Pancreas (tissue), 10 donors: ENCODE measurements around the gene BCAN. TPM values are rescaled to one million over a fixed set of nuclear protein-coding genes. Genes with fewer than 3 reads are reported as not detected.
"Not testable (repeated sequence)": the region's sequence is repeated elsewhere in the genome, so short reads cannot be mapped to it uniquely, and the experiment has no call there.

ENCODE experiments used
- ATAC-seq, 4 donors: fragments of 200-7000 bp; cut with Tn5 transposase; one replicate each; pipeline versions ENCODE4 v1.8.0 to v1.9.1; 2020; ENCODE audit warnings: mild to moderate bottlenecking in 4 of 4, moderate library complexity in 4 of 4
- DNase-seq, 6 donors: peaks; one replicate each; pipeline ENCODE4 v3.0.0-alpha.2; 2020
- FAIRE-seq: peaks from 2 replicates; lab custom pipeline; 2012; peaks lifted over from hg19 to GRCh38; lab: Jason Lieb, UNC
- H3K27ac ChIP-seq, 4 donors: fragments of 200-600 bp; sonication (generic); 1 replicate in 3 of 4; 2 replicates in 1 of 4; pipeline versions ENCODE4 v1.5.0 to v1.8.0; 2020
- H3K27me3 ChIP-seq, 4 donors: fragments of 200-600 bp; one replicate each; pipeline ENCODE4 v1.8.0; 2021
- H3K36me3 ChIP-seq, 3 donors: fragments of 200-600 bp; sonication (generic) in 1 of 3; one replicate each; pipeline versions ENCODE4 v1.5.0 to v1.8.0; 2020 to 2021
- H3K4me1 ChIP-seq, 3 donors: fragments of 200-600 bp; one replicate each; pipeline ENCODE4 v1.8.0; 2021
- H3K4me3 ChIP-seq, 4 donors: fragments of 200-600 bp; sonication (generic) in 2 of 4; one replicate each; pipeline versions ENCODE4 v1.5.0 to v1.8.0; 2020 to 2021
- H3K9me3 ChIP-seq, 4 donors: fragments of 200-600 bp; one replicate each; pipeline ENCODE4 v1.8.0; 2021
- WGBS, 2 donors: extraction: QIAGEN DNeasy Blood & Tissue Kit; methylation state at CpG; one replicate each; pipeline ENCODE4 v1.1.7; 2013; 5-methylcytosine and 5-hydroxymethylcytosine counted together
- intact Hi-C, 3 donors: fragments of 100-400 bp; cut with DNase I; formaldehyde crosslinking; loops; one replicate each; pipeline versions ENCODE4 v1.11.1 to v1.14.2; 2022
- polyA plus RNA-seq, 2 donors: library from polyadenylated mRNA; stranded (reverse); fragments of 200-250 nt; gene quantifications; one replicate each; pipeline ENCODE4 v1.2.3, GENCODE V29; 2013
- total RNA-seq, 6 donors: library from RNA; stranded (reverse); fragmentation: NEBNext Ultra II Directional in 4 of 6; extraction: Animal tissue kit (Norgen Biotek cat#: 25700) in 4 of 6; gene quantifications; one replicate each; pipeline versions ENCODE4 v1.2.1 to v1.2.4, GENCODE V29; 2021 to 2023
- TF ChIP-seq, protein P1 (sequence below), 4 donors: fragments of 200-600 bp; sonication (generic) in 3 of 4; IDR thresholded peaks; one replicate each; pipeline versions ENCODE4 v1.5.0 to v1.8.0; 2021; ENCODE audit warnings: antibody characterized with exemption in 4 of 4
- donor health status: healthy with polysubstance abuse.
- donor health status: DM: no; HTN: no; CAD: no; lungs with moderate emphysema.
- donor health status: DM: no; HTN: no; CAD: no.
- donor health status: control.
- donor health status: control.
- donor health status: Bipolar disorder and iron deficiency.
- donor health status: DM: yes; HTN: yes; CAD: no.
- donor health status: DM: no; HTN: no; CAD: no.
- donor health status: DM: no; HTN: no; CAD: no.
- donor health status: DM: yes; HTN: yes; CAD: no.

BCAN gene
- total and polyA plus RNA-seq, 8 donors, result 0.12 TPM; not detected in 7

DNA sequence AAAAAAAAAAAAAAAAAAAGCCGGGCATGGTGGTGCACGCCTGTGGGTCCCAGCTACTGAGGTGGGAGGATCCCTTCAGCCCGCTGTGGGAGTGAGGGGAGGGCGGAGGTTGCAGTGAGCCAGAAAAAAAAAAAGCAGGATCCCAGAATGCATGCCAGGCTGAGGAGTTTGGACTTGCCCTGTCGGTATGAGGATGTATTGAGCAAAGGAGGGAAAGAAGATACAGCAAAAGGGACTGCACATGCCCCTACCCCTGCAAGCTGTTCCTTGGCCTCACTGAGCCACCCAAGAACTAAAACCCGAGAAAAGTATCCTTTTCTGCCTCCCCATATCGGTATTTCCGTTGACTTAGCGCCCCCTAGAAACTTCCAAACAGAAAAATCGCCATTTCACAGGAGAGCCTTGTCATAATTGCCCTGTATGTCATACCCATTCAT lies 39.3 kb upstream of the BCAN start:
- no peaks in the 10 kb centered on the region for H3K27me3 ChIP-seq
- intact Hi-C loops, result loop anchor here in 1 of 3 donors (10.0 kb wide), 1 partner anchor 148 kb away; no protein-coding TSS in a partner anchor
- no peaks in the 10 kb centered on the region for H3K9me3 ChIP-seq
- no peaks in the 10 kb centered on the region for H3K36me3 ChIP-seq
- no peak overlapping the region for H3K27ac ChIP-seq
- 32 to 37% methylated on average over 9 to 10 of the region's 10 CpGs for whole genome bisulfite sequencing, 2 donors
- H3K4me3 ChIP-seq, result no peak overlapping the region
- no peak for ATAC-seq
- DNase-seq, result peak in 1 of 6 donors; percentile 12
- peaks cover 6 to 16% (median 12%) of the 10 kb centered on the region in 3 donors for H3K4me1 ChIP-seq
- TF ChIP-seq, protein P1, sequence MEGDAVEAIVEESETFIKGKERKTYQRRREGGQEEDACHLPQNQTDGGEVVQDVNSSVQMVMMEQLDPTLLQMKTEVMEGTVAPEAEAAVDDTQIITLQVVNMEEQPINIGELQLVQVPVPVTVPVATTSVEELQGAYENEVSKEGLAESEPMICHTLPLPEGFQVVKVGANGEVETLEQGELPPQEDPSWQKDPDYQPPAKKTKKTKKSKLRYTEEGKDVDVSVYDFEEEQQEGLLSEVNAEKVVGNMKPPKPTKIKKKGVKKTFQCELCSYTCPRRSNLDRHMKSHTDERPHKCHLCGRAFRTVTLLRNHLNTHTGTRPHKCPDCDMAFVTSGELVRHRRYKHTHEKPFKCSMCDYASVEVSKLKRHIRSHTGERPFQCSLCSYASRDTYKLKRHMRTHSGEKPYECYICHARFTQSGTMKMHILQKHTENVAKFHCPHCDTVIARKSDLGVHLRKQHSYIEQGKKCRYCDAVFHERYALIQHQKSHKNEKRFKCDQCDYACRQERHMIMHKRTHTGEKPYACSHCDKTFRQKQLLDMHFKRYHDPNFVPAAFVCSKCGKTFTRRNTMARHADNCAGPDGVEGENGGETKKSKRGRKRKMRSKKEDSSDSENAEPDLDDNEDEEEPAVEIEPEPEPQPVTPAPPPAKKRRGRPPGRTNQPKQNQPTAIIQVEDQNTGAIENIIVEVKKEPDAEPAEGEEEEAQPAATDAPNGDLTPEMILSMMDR (IDR thresholded peaks at IDR 0.05), result no peak
- FAIRE-seq, result no peak

DNA sequence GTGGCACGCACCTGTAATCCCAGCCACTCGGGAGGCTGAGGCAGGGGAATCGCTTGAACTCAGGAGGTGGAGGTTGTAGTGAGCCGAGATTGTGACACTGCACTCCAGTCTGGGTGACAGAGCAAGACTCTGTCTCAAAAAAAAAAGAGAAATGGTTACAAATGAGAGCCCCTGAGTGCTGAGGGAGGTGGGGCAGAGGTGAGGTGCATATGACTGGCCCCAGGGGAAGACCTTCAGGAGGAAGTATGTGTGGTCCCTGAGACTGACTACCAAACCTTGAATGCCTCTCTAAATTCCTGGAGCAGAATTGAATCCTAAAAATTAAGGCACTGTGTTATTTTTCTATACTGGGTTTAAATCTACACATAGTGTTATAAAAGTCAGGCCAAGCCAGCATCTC lies 34.6 kb upstream of the BCAN start:
- 65 to 81% methylated on average over 4 of the region's 4 CpGs for WGBS, 2 donors
- not testable (repeated sequence) for H3K27me3 ChIP-seq, H3K36me3 ChIP-seq, H3K4me3 ChIP-seq, H3K4me1 ChIP-seq, H3K27ac ChIP-seq, DNase-seq, FAIRE-seq, ATAC-seq, H3K9me3 ChIP-seq
- intact Hi-C loops, result loop anchor here in 1 of 3 donors (10.0 kb wide), 1 partner anchor 153 kb away; no protein-coding TSS in a partner anchor

DNA sequence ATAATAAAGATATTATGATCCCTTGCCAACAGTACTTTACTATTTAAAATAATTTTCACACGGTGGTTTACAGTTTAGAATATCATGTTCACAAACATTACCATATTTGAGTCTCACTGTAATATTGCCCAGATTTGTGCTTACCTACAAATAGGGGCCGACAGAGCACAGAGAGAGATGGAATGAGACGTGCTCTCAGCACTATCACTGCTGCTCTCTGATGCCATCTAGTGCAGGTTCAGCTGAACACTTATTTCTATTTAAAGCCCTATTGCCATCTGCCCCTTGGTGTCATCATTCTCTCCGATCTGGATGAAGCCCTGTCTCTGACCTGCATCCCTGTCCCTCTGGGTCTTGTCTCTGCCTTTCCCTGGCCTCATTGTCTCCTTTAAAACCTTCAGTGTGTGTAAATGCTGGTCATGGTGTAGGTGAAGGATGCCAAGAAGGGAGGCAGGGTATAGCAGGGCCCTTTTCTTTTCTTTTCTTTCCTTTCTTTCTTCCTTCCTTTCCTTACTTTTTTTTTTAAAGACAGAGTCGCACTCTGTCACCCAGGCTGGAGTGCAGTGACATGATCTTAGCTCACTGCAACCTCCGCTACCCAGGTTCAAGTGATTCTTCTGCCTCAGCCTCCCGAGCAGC lies 33.8 kb upstream of the BCAN start:
- H3K4me1 ChIP-seq, result no peaks in the 10 kb centered on the region
- intact Hi-C loops, result loop anchor here in 1 of 3 donors (10.0 kb wide), 1 partner anchor 153 kb away; no protein-coding TSS in a partner anchor
- WGBS, 2 donors, result 23 to 26% methylated on average over 7 of the region's 7 CpGs
- TF ChIP-seq, protein P1 (IDR thresholded peaks at IDR 0.05), result peak; percentile 22 to 60 (median 54)
- no peaks in the 10 kb centered on the region for H3K27me3 ChIP-seq
- ATAC-seq, result peak; percentile 80 to 99 (median 98)
- no peaks in the 10 kb centered on the region for H3K36me3 ChIP-seq
- no peak overlapping the region for H3K4me3 ChIP-seq
- DNase-seq, result peak in 4 of 6 donors; percentile 7 to 61 (median 46)
- no peak overlapping the region for H3K27ac ChIP-seq
- peak; percentile 23 for FAIRE-seq
- H3K9me3 ChIP-seq, result no peaks in the 10 kb centered on the region

DNA sequence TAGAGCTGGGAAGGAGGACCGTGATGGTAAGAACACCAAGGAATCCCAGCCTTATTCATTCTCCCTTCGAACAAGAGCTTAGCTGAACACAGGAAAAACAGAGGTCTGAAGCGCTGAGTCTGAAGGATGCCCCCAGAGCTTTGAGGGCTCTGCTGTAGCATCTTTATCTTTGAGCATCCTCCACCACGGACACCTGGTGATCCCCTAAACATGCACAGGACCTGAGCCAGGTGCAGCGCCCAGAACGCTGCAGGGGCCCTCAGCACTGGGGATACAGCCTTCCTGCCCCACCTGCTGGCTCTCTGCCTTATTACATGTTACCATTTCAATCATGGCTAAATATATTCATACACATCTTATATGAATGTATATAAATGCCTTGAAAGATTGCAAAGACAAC lies 32.9 kb upstream of the BCAN start:
- WGBS, 2 donors, result 29 to 31% methylated on average over 6 of the region's 6 CpGs
- TF ChIP-seq, protein P1 (IDR thresholded peaks at IDR 0.05), result peak in 1 of 4 donors; percentile 20
- Histone ChIP-seq H3K4me3 (no peak overlapping the region), H3K36me3 (no peaks in the 10 kb centered on the region), H3K4me1 (no peaks in the 10 kb centered on the region), H3K27me3 (no peaks in the 10 kb centered on the region), H3K27ac (no peak overlapping the region), H3K9me3 (no peaks in the 10 kb centered on the region)
- DNase-seq (peak in 1 of 6 donors; percentile 46), ATAC-seq (peak in 3 of 4 donors; percentile 62 to 83 (median 71)), FAIRE-seq (no peak)
- intact Hi-C loops, result loop anchor here in 1 of 3 donors (10.0 kb wide), 1 partner anchor 154 kb away; no protein-coding TSS in a partner anchor

DNA sequence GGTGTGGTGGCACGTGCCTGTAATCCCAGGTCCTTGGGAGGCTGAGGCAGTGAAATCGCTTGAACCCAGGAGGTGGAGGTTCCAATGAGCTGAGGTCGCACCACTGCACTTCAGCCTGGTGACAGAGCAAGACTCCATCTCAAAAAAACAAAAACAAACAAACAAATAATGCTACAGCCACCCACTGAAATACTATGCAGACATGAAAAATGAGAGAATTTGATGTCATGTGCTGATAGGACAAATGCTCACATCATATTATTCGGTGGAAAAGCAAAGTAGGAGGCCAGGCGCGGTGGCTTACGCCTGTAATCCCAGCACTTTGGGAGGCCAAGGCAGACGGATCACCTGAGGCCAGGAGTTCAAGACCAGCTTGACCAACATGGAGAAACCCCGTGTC lies 31.8 kb upstream of the BCAN start:
- intact Hi-C loops, H3K36me3 ChIP-seq, FAIRE-seq, H3K4me1 ChIP-seq, H3K27me3 ChIP-seq, H3K4me3 ChIP-seq, H3K9me3 ChIP-seq, ATAC-seq, H3K27ac ChIP-seq: not testable (repeated sequence)
- WGBS, 2 donors, result 72 to 84% methylated on average over 9 of the region's 9 CpGs
- DNase-seq, result peak in 1 of 6 donors; percentile 6

DNA sequence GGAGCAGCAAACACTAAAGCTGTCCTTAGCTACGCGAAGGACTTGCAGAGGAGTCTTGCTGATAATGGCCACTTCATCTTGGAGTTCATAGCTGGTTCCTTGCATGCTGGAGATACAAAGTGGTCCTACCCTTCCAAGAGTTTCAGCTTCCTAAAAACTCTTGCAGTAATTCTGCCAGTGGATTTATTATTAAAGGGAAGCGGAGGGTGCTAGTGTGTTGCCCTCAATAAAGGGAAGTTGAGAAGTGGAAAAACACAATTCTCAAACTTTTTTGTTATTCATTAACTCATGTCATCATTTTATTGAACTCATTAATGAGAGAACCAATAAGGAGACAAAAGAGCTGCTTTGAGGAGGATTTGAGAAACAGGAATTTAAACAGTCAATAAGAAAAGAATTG lies 29.3 kb upstream of the BCAN start:
- intact Hi-C loops, result no loop called here
- Histone ChIP-seq H3K4me1 (no peaks in the 10 kb centered on the region), H3K9me3 (no peaks in the 10 kb centered on the region), H3K27me3 (no peaks in the 10 kb centered on the region), H3K4me3 (no peak overlapping the region), H3K36me3 (no peaks in the 10 kb centered on the region), H3K27ac (no peak overlapping the region)
- 38 to 45% methylated on average over 3 of the region's 3 CpGs for WGBS, 2 donors
- DNase-seq (no peak), ATAC-seq (no peak), FAIRE-seq (no peak)
- TF ChIP-seq, protein P1 (IDR thresholded peaks at IDR 0.05), result no peak
